ENCODE measurements around the gene NLRP11. TPM values are rescaled to one million over a fixed set of nuclear protein-coding genes. Genes with fewer than 3 reads are reported as not detected.

The NLRP11 gene
- total and polyA plus RNA-seq, 2 experiments from 2014 or later: not detected

- no peak overlapping the region for H3K27ac ChIP-seq
- H3K9me3 ChIP-seq (ENCODE audit: low read depth): peaks cover 4% of the 10 kb centered on the region
- no peak for TF ChIP-seq CTCF (IDR thresholded peaks at IDR 0.05; ENCODE audit: low read depth, low read length)
- DNase-seq (ENCODE audit: low read depth in 1 of 2, low spot score in 1 of 2): no peak
- no peak overlapping the region for H3K4me3 ChIP-seq
- no peaks in the 10 kb centered on the region for H3K27me3 ChIP-seq
- H3K36me3 ChIP-seq: no peaks in the 10 kb centered on the region
- H3K4me1 ChIP-seq (ENCODE audit: low read depth): no peaks in the 10 kb centered on the region
Measured at GRCh38 chr19:55753401-55753800, 78.4 kb downstream of the NLRP11 start.

GRCh38 chr19:55750715-55751114, 81.1 kb downstream of the NLRP11 start:
- Histone ChIP-seq H3K9me3 (ENCODE audit: low read depth) (peaks cover 4% of the 10 kb centered on the region), H3K27ac (no peak overlapping the region), H3K4me1 (ENCODE audit: low read depth) (no peaks in the 10 kb centered on the region), H3K4me3 (no peak overlapping the region), H3K27me3 (no peaks in the 10 kb centered on the region), H3K36me3 (no peaks in the 10 kb centered on the region)
- DNase-seq (ENCODE audit: low read depth in 1 of 2, low spot score in 1 of 2): no peak
- no peak for TF ChIP-seq CTCF (IDR thresholded peaks at IDR 0.05; ENCODE audit: low read depth, low read length)

GRCh38 chr19:55738302-55738701, 93.5 kb downstream of the NLRP11 start, which contains the start of gene NLRP9:
TSS of gene NLRP9 (minus strand) at chr19:55738402. CDS start at chr19:55738374, 28 bp downstream.
- no peaks in the 10 kb centered on the region for H3K9me3 ChIP-seq (ENCODE audit: low read depth)
- no peaks in the 10 kb centered on the region for H3K36me3 ChIP-seq
- no peak for TF ChIP-seq CTCF (IDR thresholded peaks at IDR 0.05; ENCODE audit: low read depth, low read length)
- no peak within 1 kb of the TSS for H3K4me3 ChIP-seq
- H3K27me3 ChIP-seq: no peaks in the 10 kb centered on the region
- no peaks in the 10 kb centered on the region for H3K4me1 ChIP-seq (ENCODE audit: low read depth)
- DNase-seq (ENCODE audit: low read depth in 1 of 2, low spot score in 1 of 2): no peak
- H3K27ac ChIP-seq: no peak within 1 kb of the TSS

Other genes starting within 250 kb of the NLRP11 start
- gene FIZ1, start 232.5 kb downstream of the NLRP11 start, total RNA-seq: 12.8 and 13.6 TPM in 2 replicates
- gene FIZ1, start 232.5 kb downstream of the NLRP11 start, polyA plus RNA-seq: 18.7 and 25.3 TPM in 2 replicates
- 26.5 and 29.1 TPM in 2 replicates for gene ZNF524, start 231.7 kb downstream of the NLRP11 start, total RNA-seq
- gene ZNF524, start 231.7 kb downstream of the NLRP11 start, polyA plus RNA-seq: 15.9 and 17.3 TPM in 2 replicates
- gene ZNF865, start 226.4 kb downstream of the NLRP11 start, total RNA-seq: 7.1 and 11.2 TPM in 2 replicates
- 1.9 and 2.6 TPM in 2 replicates for gene ZNF865, start 226.4 kb downstream of the NLRP11 start, polyA plus RNA-seq
- gene ZNF784, start 207.4 kb downstream of the NLRP11 start, total RNA-seq: 15.1 and 15.4 TPM in 2 replicates
- gene ZNF784, start 207.4 kb downstream of the NLRP11 start, polyA plus RNA-seq: 13.3 and 14.0 TPM in 2 replicates
- 78.4 and 84.9 TPM in 2 replicates for gene ZNF580, start 191.0 kb downstream of the NLRP11 start, total RNA-seq
- 104 and 124 TPM in 2 replicates for gene ZNF580, start 191.0 kb downstream of the NLRP11 start, polyA plus RNA-seq
- 28.4 and 42.0 TPM in 2 replicates for gene ZNF581, start 188.3 kb downstream of the NLRP11 start, total RNA-seq
- 22.3 and 28.7 TPM in 2 replicates for gene ZNF581, start 188.3 kb downstream of the NLRP11 start, polyA plus RNA-seq
- 42.4 and 49.2 TPM in 2 replicates for gene CCDC106, start 183.8 kb downstream of the NLRP11 start, total RNA-seq
- 40.6 and 43.5 TPM in 2 replicates for gene CCDC106, start 183.8 kb downstream of the NLRP11 start, polyA plus RNA-seq
- 170 and 187 TPM in 2 replicates for gene U2AF2, start 177.0 kb downstream of the NLRP11 start, total RNA-seq
- gene U2AF2, start 177.0 kb downstream of the NLRP11 start, polyA plus RNA-seq: 13.4 and 16.3 TPM in 2 replicates
- gene EPN1, start 156.8 kb downstream of the NLRP11 start, total RNA-seq: 144 and 164 TPM in 2 replicates
- gene EPN1, start 156.8 kb downstream of the NLRP11 start, polyA plus RNA-seq: 151 and 173 TPM in 2 replicates
- gene NLRP9, start 93.6 kb downstream of the NLRP11 start, total RNA-seq: not detected in 2 replicates
- gene NLRP9, start 93.6 kb downstream of the NLRP11 start, polyA plus RNA-seq: not detected in 2 replicates
- gene RFPL4A, start 72.9 kb downstream of the NLRP11 start, total RNA-seq: not detected in 2 replicates
- not detected in 2 replicates for gene RFPL4A, start 72.9 kb downstream of the NLRP11 start, polyA plus RNA-seq
- not detected in 2 replicates for gene RFPL4AL1, start 62.9 kb downstream of the NLRP11 start, total RNA-seq
- not detected in 2 replicates for gene RFPL4AL1, start 62.9 kb downstream of the NLRP11 start, polyA plus RNA-seq
- gene NLRP4, start 4.5 kb upstream of the NLRP11 start, total RNA-seq: not detected in 2 replicates
- gene NLRP4, start 4.5 kb upstream of the NLRP11 start, polyA plus RNA-seq: not detected in 2 replicates
- not detected in 2 replicates for gene NLRP13, start 100.3 kb upstream of the NLRP11 start, total RNA-seq
- not detected in 2 replicates for gene NLRP13, start 100.3 kb upstream of the NLRP11 start, polyA plus RNA-seq
- gene NLRP8, start 115.8 kb upstream of the NLRP11 start, total RNA-seq: not detected in 2 replicates
- not detected in 2 replicates for gene NLRP8, start 115.8 kb upstream of the NLRP11 start, polyA plus RNA-seq
- gene NLRP5, start 154.8 kb upstream of the NLRP11 start, total RNA-seq: not detected in 2 replicates
- not detected in 2 replicates for gene NLRP5, start 154.8 kb upstream of the NLRP11 start, polyA plus RNA-seq